GM18907 (cell line): ENCODE results near the gene ANKRD13B.

Source experiments
- ATAC-seq: cut with Tn5 transposase; IDR thresholded peaks from one replicate; pipeline ENCODE4 v1.9.1; 2021; ENCODE audit warnings: mild to moderate bottlenecking, moderate library complexity; ENCODE audit not compliant: unreplicated experiment

ANKRD13B gene

GRCh38 chr17:29579866-29580771 lies 12.8 kb upstream of the ANKRD13B start:
- ATAC-seq, result peak; percentile 70

GRCh38 chr17:29581583-29582253 lies 11.2 kb upstream of the ANKRD13B start:
- no peak for ATAC-seq

- no peak for ATAC-seq
Measured at GRCh38 chr17:29582254-29582765, 10.6 kb upstream of the ANKRD13B start.

- ATAC-seq, result no peak
Measured at GRCh38 chr17:29582772-29583171, 10.2 kb upstream of the ANKRD13B start.

GRCh38 chr17:29583324-29584248 lies 9.3 kb upstream of the ANKRD13B start:
- ATAC-seq, result no peak

- no peak for ATAC-seq
Measured at GRCh38 chr17:29584452-29585079, 8.4 kb upstream of the ANKRD13B start.

GRCh38 chr17:29585080-29585751 lies 7.7 kb upstream of the ANKRD13B start:
- ATAC-seq, result no peak

- no peak for ATAC-seq
Measured at GRCh38 chr17:29586676-29587469, 6.1 kb upstream of the ANKRD13B start.

- ATAC-seq, result no peak
Measured at GRCh38 chr17:29587591-29587990, 5.3 kb upstream of the ANKRD13B start.

GRCh38 chr17:29588017-29588561 lies 4.8 kb upstream of the ANKRD13B start:
- ATAC-seq, result no peak

GRCh38 chr17:29588562-29589411 lies 4.1 kb upstream of the ANKRD13B start:
- peak; percentile 26 for ATAC-seq

GRCh38 chr17:29589524-29590410 lies 3.2 kb upstream of the ANKRD13B start, which contains the start of gene GIT1:
TSS of gene GIT1 (minus strand) at chr17:29589648. CDS start at chr17:29589378, 270 bp downstream.
- ATAC-seq, result peak; percentile 52

- no peak for ATAC-seq
Measured at GRCh38 chr17:29590411-29591145, 2.4 kb upstream of the ANKRD13B start.

GRCh38 chr17:29591146-29591736 lies 1.7 kb upstream of the ANKRD13B start:
- ATAC-seq, result no peak

- ATAC-seq, result no peak
Measured at GRCh38 chr17:29591737-29592608, 959 bp upstream of the ANKRD13B start.
